HEK293 (cell line): ENCODE data around the gene EPHB1.

Experiments used
- CTCF ChIA-PET: fragments of 350-600 bp; formaldehyde crosslinking; extraction: SDS; loops from one replicate; lab custom pipeline; 2021; ENCODE audit warnings: antibody characterized with exemption; lab: Yijun Ruan, JAX
- POLR2A ChIA-PET: fragments of 300-600 bp; formaldehyde crosslinking; extraction: SDS; loops from one replicate; lab custom pipeline; 2020; ENCODE audit warnings: antibody characterized with exemption, inconsistent platforms; lab: Yijun Ruan, JAX
- H3K27ac ChIP-seq: fragments of 200-500 bp; sonication (Bioruptor generic); 2 replicates; pipeline ENCODE4 v1.5.1; 2014; ENCODE audit warnings: low read depth, low read length, control low read depth, inconsistent platforms; ENCODE audit errors: extremely low read depth
- H3K36me3 ChIP-seq, 2 experiments: fragments of 200-500 bp in 1 of 2; sonication (Bioruptor generic) in 1 of 2; 1 replicate in 1 of 2; 2 replicates in 1 of 2; pipeline ENCODE4 v1.5.1; 2014 to 2017; ENCODE audit warnings: inconsistent platforms in 2 of 2, low read length in 2 of 2; ENCODE audit not compliant: control insufficient read depth in 2 of 2, insufficient read depth in 1 of 2
- H3K4me1 ChIP-seq: fragments of 200-500 bp; sonication (Bioruptor generic); 2 replicates; pipeline ENCODE4 v1.5.1; 2014; ENCODE audit warnings: mild to moderate bottlenecking, low read length, inconsistent platforms; ENCODE audit not compliant: control insufficient read depth, insufficient read depth
- H3K4me3 ChIP-seq: 2 replicates; pipeline ENCODE4 v1.5.1; 2011; ENCODE audit warnings: low read depth, mild to moderate bottlenecking, control low read depth, low read length, moderate library complexity
- H3K9me3 ChIP-seq: fragments of 200-500 bp; sonication (Bioruptor generic); 2 replicates; pipeline ENCODE4 v1.5.1; 2014; ENCODE audit warnings: low read depth, low read length, inconsistent platforms; ENCODE audit not compliant: control insufficient read depth, insufficient read depth
- ZBTB1 ChIP-seq: fragments of 450-650 bp; formaldehyde crosslinking; IDR thresholded peaks from 2 replicates; pipeline ENCODE4 v1.5.1; 2016; ENCODE audit warnings: missing biosample characterization, missing genetic modification characterization
- ZBTB49 ChIP-seq: fragments of 450-650 bp; formaldehyde crosslinking; IDR thresholded peaks from 2 replicates; pipeline ENCODE4 v1.5.1; 2016; ENCODE audit warnings: missing biosample characterization, missing genetic modification characterization, low read depth
- ZNF112 ChIP-seq: fragments of 450-650 bp; formaldehyde crosslinking; IDR thresholded peaks from 2 replicates; pipeline ENCODE4 v1.5.0; 2017; ENCODE audit warnings: missing biosample characterization, missing genetic modification characterization
- ZNF16 ChIP-seq: fragments of 450-650 bp; formaldehyde crosslinking; IDR thresholded peaks from 2 replicates; pipeline ENCODE4 v1.5.1; 2016; ENCODE audit warnings: low read depth, missing biosample characterization, missing genetic modification characterization
- ZNF223 ChIP-seq: fragments of 450-650 bp; formaldehyde crosslinking; IDR thresholded peaks from 2 replicates; pipeline ENCODE4 v1.5.1; 2016; ENCODE audit warnings: missing biosample characterization, missing genetic modification characterization
- ZNF239 ChIP-seq: fragments of 450-650 bp; formaldehyde crosslinking; IDR thresholded peaks from 2 replicates; pipeline ENCODE4 v1.5.1; 2016; ENCODE audit warnings: missing biosample characterization, missing genetic modification characterization
- ZNF266 ChIP-seq: fragments of 450-650 bp; formaldehyde crosslinking; IDR thresholded peaks from 2 replicates; pipeline ENCODE4 v1.5.1; 2016; ENCODE audit warnings: missing biosample characterization, missing genetic modification characterization, low read depth
- ZNF292 ChIP-seq: fragments of 450-650 bp; formaldehyde crosslinking; IDR thresholded peaks from 2 replicates; pipeline ENCODE4 v1.5.1; 2016; ENCODE audit warnings: low read depth, missing biosample characterization, missing genetic modification characterization, borderline replicate concordance
- ZNF324 ChIP-seq: fragments of 450-650 bp; formaldehyde crosslinking; IDR thresholded peaks from 2 replicates; pipeline ENCODE4 v1.5.1; 2016; ENCODE audit warnings: missing biosample characterization, missing genetic modification characterization
- ZNF426 ChIP-seq: fragments of 450-650 bp; formaldehyde crosslinking; IDR thresholded peaks from 2 replicates; pipeline ENCODE4 v1.5.1; 2017; ENCODE audit warnings: missing biosample characterization, missing genetic modification characterization, mild to moderate bottlenecking, inconsistent platforms, moderate library complexity
- ZNF48 ChIP-seq: fragments of 450-650 bp; formaldehyde crosslinking; IDR thresholded peaks from 2 replicates; pipeline ENCODE4 v1.5.1; 2016; ENCODE audit warnings: missing biosample characterization, missing genetic modification characterization
- ZNF514 ChIP-seq: fragments of 450-650 bp; formaldehyde crosslinking; IDR thresholded peaks from 2 replicates; pipeline ENCODE4 v1.5.1; 2016; ENCODE audit warnings: missing biosample characterization, missing genetic modification characterization
- ZNF560 ChIP-seq: fragments of 450-650 bp; formaldehyde crosslinking; IDR thresholded peaks from 2 replicates; pipeline ENCODE4 v1.5.1; 2017; ENCODE audit warnings: missing biosample characterization, missing genetic modification characterization, borderline replicate concordance
- ZNF658 ChIP-seq: fragments of 450-650 bp; formaldehyde crosslinking; IDR thresholded peaks from 2 replicates; pipeline ENCODE4; 2016; ENCODE audit warnings: missing biosample characterization, missing genetic modification characterization
- ZNF76 ChIP-seq: fragments of 450-650 bp; formaldehyde crosslinking; IDR thresholded peaks from 2 replicates; pipeline ENCODE4; 2016; ENCODE audit warnings: low read depth, missing biosample characterization, missing genetic modification characterization, borderline replicate concordance
- ZNF777 ChIP-seq: fragments of 450-650 bp; formaldehyde crosslinking; IDR thresholded peaks from 2 replicates; pipeline ENCODE4 v1.5.1; 2017; ENCODE audit warnings: missing biosample characterization, missing genetic modification characterization, borderline replicate concordance
- ZSCAN23 ChIP-seq: fragments of 450-650 bp; formaldehyde crosslinking; IDR thresholded peaks from 2 replicates; pipeline ENCODE4 v1.5.1; 2016; ENCODE audit warnings: missing biosample characterization, missing genetic modification characterization
- ZSCAN4 ChIP-seq: fragments of 450-650 bp; formaldehyde crosslinking; IDR thresholded peaks from 2 replicates; pipeline ENCODE4 v1.5.1; 2017; ENCODE audit warnings: missing biosample characterization, missing genetic modification characterization
- TF ChIP-seq, protein P1 (sequence below): fragments of 450-650 bp; formaldehyde crosslinking; IDR thresholded peaks from 2 replicates; pipeline ENCODE4 v1.5.1; 2016; ENCODE audit warnings: missing biosample characterization, missing genetic modification characterization
- TF ChIP-seq, protein P2 (sequence below): fragments of 450-650 bp; formaldehyde crosslinking; IDR thresholded peaks from 2 replicates; pipeline ENCODE4 v1.5.1; 2016; ENCODE audit warnings: missing biosample characterization, missing genetic modification characterization
- TF ChIP-seq, protein P3 (sequence below): fragments of 450-650 bp; formaldehyde crosslinking; IDR thresholded peaks from 2 replicates; pipeline ENCODE4 v1.5.1; 2016; ENCODE audit warnings: missing biosample characterization, missing genetic modification characterization

The EPHB1 gene

DNA sequence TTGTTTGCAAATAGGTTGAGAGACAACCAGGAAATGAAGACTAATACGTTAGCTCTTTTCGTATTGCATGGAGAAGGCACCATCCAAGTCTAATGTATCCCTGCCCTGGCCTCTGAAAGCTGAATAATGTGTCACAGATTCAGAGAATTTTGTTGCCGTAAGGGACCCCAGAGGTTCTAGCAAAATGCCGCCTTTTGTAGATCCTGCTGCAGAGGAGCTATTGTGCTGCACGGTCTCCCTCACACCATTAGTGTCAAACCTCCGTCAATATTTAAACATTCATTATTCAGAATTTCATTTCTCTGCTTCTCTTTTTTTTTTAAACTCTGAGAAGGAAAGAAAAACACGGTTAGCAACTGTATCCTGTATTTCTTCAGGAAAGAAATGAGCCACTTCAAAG, 238.7 kb downstream of the EPHB1 start (continued):
- TF ChIP-seq ZNF560 (tag by site-specific recombination) (no peak), ZNF48 (tag by site-specific recombination) (no peak), ZNF324 (tag by site-specific recombination) (no peak), ZNF426 (no peak), ZNF223 (tag by site-specific recombination) (no peak), ZNF658 (tag by site-specific recombination) (no peak)
- TF ChIP-seq, protein P1, sequence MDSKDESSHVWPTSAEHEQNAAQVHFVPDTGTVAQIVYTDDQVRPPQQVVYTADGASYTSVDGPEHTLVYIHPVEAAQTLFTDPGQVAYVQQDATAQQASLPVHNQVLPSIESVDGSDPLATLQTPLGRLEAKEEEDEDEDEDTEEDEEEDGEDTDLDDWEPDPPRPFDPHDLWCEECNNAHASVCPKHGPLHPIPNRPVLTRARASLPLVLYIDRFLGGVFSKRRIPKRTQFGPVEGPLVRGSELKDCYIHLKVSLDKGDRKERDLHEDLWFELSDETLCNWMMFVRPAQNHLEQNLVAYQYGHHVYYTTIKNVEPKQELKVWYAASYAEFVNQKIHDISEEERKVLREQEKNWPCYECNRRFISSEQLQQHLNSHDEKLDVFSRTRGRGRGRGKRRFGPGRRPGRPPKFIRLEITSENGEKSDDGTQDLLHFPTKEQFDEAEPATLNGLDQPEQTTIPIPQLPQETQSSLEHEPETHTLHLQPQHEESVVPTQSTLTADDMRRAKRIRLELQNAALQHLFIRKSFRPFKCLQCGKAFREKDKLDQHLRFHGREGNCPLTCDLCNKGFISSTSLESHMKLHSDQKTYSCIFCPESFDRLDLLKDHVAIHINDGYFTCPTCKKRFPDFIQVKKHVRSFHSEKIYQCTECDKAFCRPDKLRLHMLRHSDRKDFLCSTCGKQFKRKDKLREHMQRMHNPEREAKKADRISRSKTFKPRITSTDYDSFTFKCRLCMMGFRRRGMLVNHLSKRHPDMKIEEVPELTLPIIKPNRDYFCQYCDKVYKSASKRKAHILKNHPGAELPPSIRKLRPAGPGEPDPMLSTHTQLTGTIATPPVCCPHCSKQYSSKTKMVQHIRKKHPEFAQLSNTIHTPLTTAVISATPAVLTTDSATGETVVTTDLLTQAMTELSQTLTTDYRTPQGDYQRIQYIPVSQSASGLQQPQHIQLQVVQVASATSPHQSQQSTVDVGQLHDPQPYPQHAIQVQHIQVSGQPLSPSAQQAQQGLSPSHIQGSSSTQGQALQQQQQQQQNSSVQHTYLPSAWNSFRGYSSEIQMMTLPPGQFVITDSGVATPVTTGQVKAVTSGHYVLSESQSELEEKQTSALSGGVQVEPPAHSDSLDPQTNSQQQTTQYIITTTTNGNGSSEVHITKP: no peak

GRCh38 chr3:135034291-135034768, 239.3 kb downstream of the EPHB1 start:
- Histone ChIP-seq H3K27ac (no peak overlapping the region), H3K36me3 (no peaks in the 10 kb centered on the region), H3K9me3 (no peaks in the 10 kb centered on the region), H3K4me1 (no peaks in the 10 kb centered on the region; the same call in 1 of the 2 replicates), H3K4me3 (no peak overlapping the region)
- CTCF ChIA-PET: no interaction called here
- no peak for TF ChIP-seq ZNF266 (tag by site-specific recombination)
- TF ChIP-seq ZNF48 (tag by site-specific recombination): no peak
- no peak for TF ChIP-seq ZNF239 (tag by site-specific recombination)
- POLR2A ChIA-PET: no interaction called here

DNA sequence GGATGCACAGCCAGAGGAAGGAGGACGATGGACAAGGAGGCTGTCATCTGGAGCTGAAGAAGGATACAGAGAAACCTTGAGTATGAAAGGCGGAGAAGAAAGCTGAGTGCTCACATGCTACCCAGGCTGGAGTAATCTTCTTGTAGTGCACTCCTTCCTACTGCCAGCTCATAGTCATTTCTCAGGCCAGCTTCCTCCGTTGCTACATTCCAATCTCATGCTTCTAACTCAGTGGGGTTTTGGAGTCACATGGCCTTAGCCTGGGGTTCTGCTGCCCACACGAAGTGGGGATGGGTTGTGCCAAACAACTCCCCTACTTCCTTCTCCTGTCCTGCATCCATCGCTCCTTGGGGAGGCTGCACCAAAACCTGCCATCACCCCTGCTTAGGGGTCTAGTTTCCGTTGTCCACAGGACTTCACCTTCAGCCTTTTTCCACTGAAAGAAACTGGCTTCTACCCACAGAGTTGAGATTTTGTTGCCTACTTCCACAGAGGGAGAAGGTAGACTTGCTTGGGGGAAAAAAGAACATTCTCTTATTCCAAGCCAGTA, 239.9 kb downstream of the EPHB1 start:
- H3K9me3 ChIP-seq: no peaks in the 10 kb centered on the region
- ChIA-PET CTCF (no interaction called here), POLR2A (no interaction called here)
- no peak overlapping the region for H3K27ac ChIP-seq
- H3K4me3 ChIP-seq: no peak overlapping the region
- no peaks in the 10 kb centered on the region for H3K36me3 ChIP-seq
- H3K4me1 ChIP-seq: no peaks in the 10 kb centered on the region; the same call in 1 of the 2 replicates
- no peak for TF ChIP-seq ZNF112 (tag by site-specific recombination)
- TF ChIP-seq ZBTB1 (tag by site-specific recombination): no peak
- TF ChIP-seq ZSCAN23: no peak
- no peak for TF ChIP-seq ZNF76
- TF ChIP-seq ZNF292: no peak
- TF ChIP-seq ZBTB49 (tag by site-specific recombination): no peak
- no peak for TF ChIP-seq ZNF16 (tag by site-specific recombination)
- TF ChIP-seq, protein P2, sequence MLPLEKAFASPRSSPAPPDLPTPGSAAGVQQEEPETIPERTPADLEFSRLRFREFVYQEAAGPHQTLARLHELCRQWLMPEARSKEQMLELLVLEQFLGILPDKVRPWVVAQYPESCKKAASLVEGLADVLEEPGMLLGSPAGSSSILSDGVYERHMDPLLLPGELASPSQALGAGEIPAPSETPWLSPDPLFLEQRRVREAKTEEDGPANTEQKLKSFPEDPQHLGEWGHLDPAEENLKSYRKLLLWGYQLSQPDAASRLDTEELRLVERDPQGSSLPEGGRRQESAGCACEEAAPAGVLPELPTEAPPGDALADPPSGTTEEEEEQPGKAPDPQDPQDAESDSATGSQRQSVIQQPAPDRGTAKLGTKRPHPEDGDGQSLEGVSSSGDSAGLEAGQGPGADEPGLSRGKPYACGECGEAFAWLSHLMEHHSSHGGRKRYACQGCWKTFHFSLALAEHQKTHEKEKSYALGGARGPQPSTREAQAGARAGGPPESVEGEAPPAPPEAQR (tag by site-specific recombination): no peak
- no peak for TF ChIP-seq ZNF514 (tag by site-specific recombination)
- TF ChIP-seq, protein P3, sequence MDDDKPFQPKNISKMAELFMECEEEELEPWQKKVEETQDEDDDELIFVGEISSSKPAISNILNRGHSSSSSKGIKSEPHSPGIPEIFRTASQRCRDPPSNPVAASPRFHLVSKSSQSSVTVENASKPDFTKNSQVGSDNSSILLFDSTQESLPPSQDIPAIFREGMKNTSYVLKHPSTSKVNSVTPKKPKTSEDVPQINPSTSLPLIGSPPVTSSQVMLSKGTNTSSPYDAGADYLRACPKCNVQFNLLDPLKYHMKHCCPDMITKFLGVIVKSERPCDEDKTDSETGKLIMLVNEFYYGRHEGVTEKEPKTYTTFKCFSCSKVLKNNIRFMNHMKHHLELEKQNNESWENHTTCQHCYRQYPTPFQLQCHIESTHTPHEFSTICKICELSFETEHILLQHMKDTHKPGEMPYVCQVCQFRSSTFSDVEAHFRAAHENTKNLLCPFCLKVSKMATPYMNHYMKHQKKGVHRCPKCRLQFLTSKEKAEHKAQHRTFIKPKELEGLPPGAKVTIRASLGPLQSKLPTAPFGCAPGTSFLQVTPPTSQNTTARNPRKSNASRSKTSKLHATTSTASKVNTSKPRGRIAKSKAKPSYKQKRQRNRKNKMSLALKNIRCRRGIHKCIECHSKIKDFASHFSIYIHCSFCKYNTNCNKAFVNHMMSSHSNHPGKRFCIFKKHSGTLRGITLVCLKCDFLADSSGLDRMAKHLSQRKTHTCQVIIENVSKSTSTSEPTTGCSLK (tag by site-specific recombination): no peak
- no peak for TF ChIP-seq ZNF777 (tag by site-specific recombination)
- TF ChIP-seq ZSCAN4 (tag by site-specific recombination): no peak
